Gastrocnemius medialis (tissue), 4 donors: ENCODE measurements around the gene SLC12A6. TPM values are rescaled to one million over a fixed set of nuclear protein-coding genes. Genes with fewer than 3 reads are reported as not detected.

Experiments
- ATAC-seq, 2 donors: fragments of 150-250 bp; one replicate each; pipeline ENCODE4 v1.9.1; 2016
- DNase-seq, 2 donors: peaks; one replicate each; pipeline ENCODE4 v3.0.0-alpha.2; 2019
- H3K27ac ChIP-seq, 4 donors: fragments of 200-600 bp; sonication (generic); 1 replicate in 1 of 4; 2 replicates in 3 of 4; pipeline ENCODE4 v1.5.1; 2016 to 2018; ENCODE audit warnings: mild to moderate bottlenecking in 2 of 4, moderate library complexity in 1 of 4
- H3K27me3 ChIP-seq, 3 donors: fragments of 200-600 bp; sonication (generic) in 2 of 3; 1 replicate in 1 of 3; 2 replicates in 2 of 3; pipeline versions ENCODE4 v1.5.1 to v1.6.0; 2016 to 2019; ENCODE audit warnings: mild to moderate bottlenecking in 1 of 3, moderate library complexity in 1 of 3
- H3K36me3 ChIP-seq, 2 donors: fragments of 200-600 bp; sonication (generic) in 1 of 2; one replicate each; pipeline ENCODE4 v1.5.1; 2017 to 2018
- H3K4me1 ChIP-seq, 2 donors: fragments of 200-600 bp; sonication (generic) in 1 of 2; one replicate each; pipeline ENCODE4 v1.5.1; 2016 to 2017; ENCODE audit warnings: mild to moderate bottlenecking in 2 of 2
- H3K4me3 ChIP-seq, 4 donors: fragments of 200-600 bp; sonication (generic) in 3 of 4; 1 replicate in 1 of 4; 2 replicates in 3 of 4; pipeline ENCODE4 v1.5.1; 2016 to 2019; ENCODE audit warnings: mild to moderate bottlenecking in 2 of 4
- H3K9me3 ChIP-seq, 3 donors: fragments of 200-600 bp; sonication (generic) in 2 of 3; 1 replicate in 1 of 3; 2 replicates in 2 of 3; pipeline ENCODE4 v1.5.1; 2016 to 2019
- POLR2A ChIP-seq, 2 donors: fragments of 450-650 bp; IDR thresholded peaks; one replicate each; pipeline ENCODE4 v1.6.1; 2017; ENCODE audit warnings: antibody characterized with exemption in 2 of 2, mild to moderate bottlenecking in 2 of 2, moderate library complexity in 2 of 2
- in situ Hi-C, 4 donors: fragments of 200-750 bp; cut with MboI; loops; one replicate each; pipeline versions ENCODE4 v1.15.0 to v1.8.0; 2017; ENCODE audit warnings: low sequenced_read_pairs in 4 of 4
- intact Hi-C: fragments of 100-400 bp; cut with DNase I; formaldehyde crosslinking; loops from one replicate; pipeline ENCODE4 v1.15.1; 2023; ENCODE audit warnings: low total_unique reads
- total RNA-seq, 4 donors: library from RNA; depleted of rRNA; stranded (reverse); fragments of >200 nt; gene quantifications; one replicate each; pipeline versions ENCODE4 v1.1.0 to v1.2.3, GENCODE V29; 2016
- TF ChIP-seq, protein P1 (sequence below), 5 experiments: fragments of 450-650 bp in 3 of 5; fragments of 200-600 bp in 2 of 5; sonication (generic) in 2 of 5; IDR thresholded peaks in 4 of 5; conservative IDR thresholded peaks in 1 of 5; 1 replicate in 4 of 5; 2 replicates in 1 of 5; pipeline ENCODE4 v1.5.1; 2016 to 2019; ENCODE audit warnings: antibody characterized with exemption in 5 of 5, mild to moderate bottlenecking in 3 of 5, moderate library complexity in 3 of 5

The SLC12A6 gene
- total RNA-seq, 4 donors from 2014 or later, result 17.3 to 25.4 (median 19.5) TPM

DNA sequence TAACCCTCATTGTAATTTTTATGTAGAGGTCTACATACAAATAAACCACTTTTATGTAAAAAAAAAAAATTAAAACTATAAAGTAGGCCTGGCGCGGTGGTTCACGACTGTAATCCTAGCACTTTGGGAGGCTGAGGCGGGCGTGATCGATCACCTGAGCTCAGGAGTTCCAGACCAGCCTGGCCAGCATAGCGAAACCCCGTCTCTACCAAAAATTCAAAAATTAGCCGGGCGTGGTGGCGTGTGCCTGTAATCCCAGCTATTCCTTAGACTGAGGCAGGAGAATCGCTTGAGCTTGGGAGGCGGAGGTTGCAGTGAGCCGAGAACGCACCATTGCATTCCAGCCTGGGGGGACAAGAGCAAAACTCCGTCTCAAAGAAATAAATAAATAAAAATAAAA lies 766 bp upstream of the SLC12A6 start:
- ATAC-seq (no peak), DNase-seq (no peak)
- in situ Hi-C loops, result loop anchor here in 1 of 4 donors (10.0 kb wide), 1 partner anchor 234 kb away; the partner anchor contains the start of genes EMC7 and PGBD4
- no peaks in the 10 kb centered on the region for H3K27me3 ChIP-seq
- H3K4me3 ChIP-seq, result peak overlapping the region; percentile 75 to 91 (median 86)
- peaks cover 44 to 46% of the 10 kb centered on the region in 2 donors for H3K4me1 ChIP-seq
- H3K9me3 ChIP-seq, result no peaks in the 10 kb centered on the region
- H3K27ac ChIP-seq, result peak overlapping the region; percentile 90 to 96 (median 92)
- H3K36me3 ChIP-seq, result peaks cover 0 to 13% of the 10 kb centered on the region in 2 donors
- intact Hi-C loops, result loop anchor here (5.0 kb wide), 2 partner anchors 111 to 236 kb away; partner anchors contain the start of genes EMC4, EMC7 and PGBD4
- TF ChIP-seq, protein P1, sequence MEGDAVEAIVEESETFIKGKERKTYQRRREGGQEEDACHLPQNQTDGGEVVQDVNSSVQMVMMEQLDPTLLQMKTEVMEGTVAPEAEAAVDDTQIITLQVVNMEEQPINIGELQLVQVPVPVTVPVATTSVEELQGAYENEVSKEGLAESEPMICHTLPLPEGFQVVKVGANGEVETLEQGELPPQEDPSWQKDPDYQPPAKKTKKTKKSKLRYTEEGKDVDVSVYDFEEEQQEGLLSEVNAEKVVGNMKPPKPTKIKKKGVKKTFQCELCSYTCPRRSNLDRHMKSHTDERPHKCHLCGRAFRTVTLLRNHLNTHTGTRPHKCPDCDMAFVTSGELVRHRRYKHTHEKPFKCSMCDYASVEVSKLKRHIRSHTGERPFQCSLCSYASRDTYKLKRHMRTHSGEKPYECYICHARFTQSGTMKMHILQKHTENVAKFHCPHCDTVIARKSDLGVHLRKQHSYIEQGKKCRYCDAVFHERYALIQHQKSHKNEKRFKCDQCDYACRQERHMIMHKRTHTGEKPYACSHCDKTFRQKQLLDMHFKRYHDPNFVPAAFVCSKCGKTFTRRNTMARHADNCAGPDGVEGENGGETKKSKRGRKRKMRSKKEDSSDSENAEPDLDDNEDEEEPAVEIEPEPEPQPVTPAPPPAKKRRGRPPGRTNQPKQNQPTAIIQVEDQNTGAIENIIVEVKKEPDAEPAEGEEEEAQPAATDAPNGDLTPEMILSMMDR (IDR thresholded peaks at IDR 0.05 in 4 of 5, conservative IDR thresholded peaks at IDR 0.05 in 1 of 5), result no peak
- TF ChIP-seq POLR2A (IDR thresholded peaks at IDR 0.05), result no peak

- intact Hi-C loops, result loop anchor here (5.0 kb wide), 2 partner anchors 110 to 235 kb away; partner anchors contain the start of genes EMC4, EMC7 and PGBD4
- Histone ChIP-seq H3K9me3 (no peaks in the 10 kb centered on the region), H3K27ac (peak overlapping the region; percentile 90 to 96 (median 92)), H3K4me1 (peaks cover 41% of the 10 kb centered on the region in 2 donors), H3K27me3 (no peaks in the 10 kb centered on the region), H3K4me3 (peak overlapping the region; percentile 75 to 91 (median 86)), H3K36me3 (peaks cover 0 to 13% of the 10 kb centered on the region in 2 donors)
- in situ Hi-C loops, result loop anchor here in 1 of 4 donors (10.0 kb wide), 1 partner anchor 232 kb away; the partner anchor contains the start of genes EMC7 and PGBD4
- DNase-seq, result peak in 1 of 2 donors; percentile 25
- peak; percentile 30 to 31 for ATAC-seq
- TF ChIP-seq, protein P1 (IDR thresholded peaks at IDR 0.05 in 4 of 5, conservative IDR thresholded peaks at IDR 0.05 in 1 of 5), result no peak
- TF ChIP-seq POLR2A (IDR thresholded peaks at IDR 0.05), result no peak
Measured at GRCh38 chr15:34336991-34337556, 507 bp downstream of the SLC12A6 start.

GRCh38 chr15:34336231-34336990 lies 1.2 kb downstream of the SLC12A6 start:
- DNase-seq, result no peak
- ATAC-seq, result no peak
- no peaks in the 10 kb centered on the region for H3K27me3 ChIP-seq
- H3K4me3 ChIP-seq, result peak overlapping the region; percentile 75 to 91 (median 86)
- H3K4me1 ChIP-seq, result peaks cover 34 to 35% of the 10 kb centered on the region in 2 donors
- TF ChIP-seq POLR2A (IDR thresholded peaks at IDR 0.05), result no peak
- TF ChIP-seq, protein P1 (IDR thresholded peaks at IDR 0.05 in 4 of 5, conservative IDR thresholded peaks at IDR 0.05 in 1 of 5), result no peak
- in situ Hi-C loops, result loop anchor here in 1 of 4 donors (10.0 kb wide), 1 partner anchor 232 kb away; the partner anchor contains the start of genes EMC7 and PGBD4
- H3K36me3 ChIP-seq, result peaks cover 0 to 9% of the 10 kb centered on the region in 2 donors
- intact Hi-C loops, result loop anchor here (5.0 kb wide), 2 partner anchors 109 to 234 kb away; partner anchors contain the start of genes EMC4, EMC7 and PGBD4
- peak overlapping the region; percentile 90 to 96 (median 92) for H3K27ac ChIP-seq
- H3K9me3 ChIP-seq, result no peaks in the 10 kb centered on the region

GRCh38 chr15:34335176-34336032 lies 2.2 kb downstream of the SLC12A6 start:
- ATAC-seq (no peak), DNase-seq (no peak)
- H3K4me3 ChIP-seq, result peak overlapping the region; percentile 8 to 91 (median 48)
- H3K36me3 ChIP-seq, result peaks cover 0 to 7% of the 10 kb centered on the region in 2 donors
- intact Hi-C loops (loop anchor here (5.0 kb wide), 2 partner anchors 108 to 233 kb away; partner anchors contain the start of genes EMC4, EMC7 and PGBD4), in situ Hi-C loops (loop anchor here in 1 of 4 donors (10.0 kb wide), 1 partner anchor 231 kb away; the partner anchor contains the start of genes EMC7 and PGBD4)
- H3K9me3 ChIP-seq, result no peaks in the 10 kb centered on the region
- peaks cover 33 to 34% of the 10 kb centered on the region in 2 donors for H3K4me1 ChIP-seq
- H3K27ac ChIP-seq, result peak overlapping the region; percentile 66 to 93 (median 91)
- TF ChIP-seq POLR2A (IDR thresholded peaks at IDR 0.05), result no peak
- TF ChIP-seq, protein P1 (IDR thresholded peaks at IDR 0.05 in 4 of 5, conservative IDR thresholded peaks at IDR 0.05 in 1 of 5), result no peak
- no peaks in the 10 kb centered on the region for H3K27me3 ChIP-seq
